MCF 10A (cell line): ENCODE results near the gene DIP2C. TPM values are rescaled to one million over a fixed set of nuclear protein-coding genes. Genes with fewer than 3 reads are reported as not detected.
A peak's percentile ranks its signal among the peaks of the same experiment; 100 is the strongest.

Experiments
- BruUV-seq: library from RNA; stranded (reverse); fragments of 400-500 nt; replicated peaks from 2 replicates; lab custom pipeline; 2021; lab: Mats Ljungman, UMichigan
- CTCF ChIA-PET: fragments of 300-600 bp; sonication (Branson Sonifier 250); formaldehyde crosslinking; extraction: SDS; loops from one replicate; lab custom pipeline; 2021; ENCODE audit warnings: antibody characterized with exemption, inconsistent platforms; lab: Yijun Ruan, JAX
- POLR2A ChIA-PET: fragments of 300-600, 350-650 bp; sonication (Branson Sonifier 250); formaldehyde crosslinking; extraction: SDS; loops from one replicate; lab custom pipeline; 2020; ENCODE audit warnings: antibody characterized with exemption, inconsistent platforms; lab: Yijun Ruan, JAX
- DNase-seq: peaks from one replicate; pipeline ENCODE4 v3.0.0-alpha.2; 2018; ENCODE audit not compliant: unreplicated experiment
- H3K27ac Mint-ChIP-seq: one replicate; pipeline ENCODE4 v1.8.0; 2022; ENCODE audit warnings: mild to moderate bottlenecking, low read depth, mixed read lengths; ENCODE audit not compliant: unreplicated experiment
- H3K27me3 Mint-ChIP-seq: one replicate; pipeline ENCODE4 v1.8.0; 2022; ENCODE audit warnings: mixed read lengths; ENCODE audit not compliant: insufficient read depth, unreplicated experiment
- H3K36me3 Mint-ChIP-seq: one replicate; pipeline ENCODE4 v1.8.0; 2022; ENCODE audit warnings: mild to moderate bottlenecking, moderate library complexity, mixed read lengths; ENCODE audit not compliant: insufficient read depth, unreplicated experiment
- H3K4me1 Mint-ChIP-seq: one replicate; pipeline ENCODE4 v1.8.0; 2022; ENCODE audit warnings: mixed read lengths; ENCODE audit not compliant: insufficient read depth, unreplicated experiment
- H3K4me3 Mint-ChIP-seq: one replicate; pipeline ENCODE4 v1.8.0; 2022; ENCODE audit warnings: mild to moderate bottlenecking, moderate library complexity, mixed read lengths; ENCODE audit not compliant: unreplicated experiment
- H3K9me3 Mint-ChIP-seq: one replicate; pipeline ENCODE4 v1.8.0; 2022; ENCODE audit warnings: mixed read lengths; ENCODE audit not compliant: unreplicated experiment
- CTCF ChIP-seq: fragments of 200-600 bp; IDR thresholded peaks from one replicate; pipeline ENCODE4 v1.8.0; 2022; ENCODE audit warnings: antibody characterized with exemption, mild to moderate bottlenecking; ENCODE audit not compliant: unreplicated experiment
- intact Hi-C: fragments of 100-400 bp; cut with micrococcal nuclease; formaldehyde crosslinking; loops from 2 replicates; pipeline ENCODE4 v1.14.1; 2022
- total RNA-seq: library from RNA; stranded (reverse); gene quantifications from 2 replicates; pipeline ENCODE4 v1.2.3, GENCODE V29; 2022

Gene DIP2C
- total RNA-seq, 1 experiment from 2014 or later, result 0.37 TPM

- no peak for TF ChIP-seq CTCF
- POLR2A ChIA-PET, result no interaction called here
- no peaks in the 10 kb centered on the region for H3K36me3 Mint-ChIP-seq
These were observed 210.8 kb downstream of the DIP2C start for GRCh38 chr10:478471-479245.

GRCh38 chr10:477620-478019 is 211.8 kb downstream of the DIP2C start:
- Mint-ChIP-seq H3K4me3 (no peak overlapping the region), H3K4me1 (no peaks in the 10 kb centered on the region), H3K27ac (no peak overlapping the region), H3K36me3 (no peaks in the 10 kb centered on the region), H3K9me3 (peaks cover 14% of the 10 kb centered on the region), H3K27me3 (peaks cover 43% of the 10 kb centered on the region)
- CTCF ChIA-PET, result no interaction called here
- TF ChIP-seq CTCF, result no peak
- POLR2A ChIA-PET, result no interaction called here
- BruUV-seq, result no TSS peak
- DNase-seq, result no peak
- intact Hi-C loops, result no loop called here

More at GRCh38 chr10:478471-479245, 210.8 kb downstream of the DIP2C start:
- Mint-ChIP-seq H3K27ac (no peak overlapping the region), H3K27me3 (peaks cover 39% of the 10 kb centered on the region), H3K4me1 (no peaks in the 10 kb centered on the region), H3K4me3 (no peak overlapping the region), H3K9me3 (peaks cover 14% of the 10 kb centered on the region)
- DNase-seq, result peak; percentile 83
- no TSS peak for BruUV-seq
- CTCF ChIA-PET, result no interaction called here
- intact Hi-C loops, result no loop called here

- H3K36me3 Mint-ChIP-seq, result no peaks in the 10 kb centered on the region
- TF ChIP-seq CTCF, result no peak
- no peaks in the 10 kb centered on the region for H3K4me1 Mint-ChIP-seq
- no peak overlapping the region for H3K4me3 Mint-ChIP-seq
- H3K27ac Mint-ChIP-seq, result no peak overlapping the region
- POLR2A ChIA-PET, result no interaction called here
- BruUV-seq, result no TSS peak
- no peak for DNase-seq
- CTCF ChIA-PET, result no interaction called here
- intact Hi-C loops, result no loop called here
- peaks cover 47% of the 10 kb centered on the region for H3K27me3 Mint-ChIP-seq
- H3K9me3 Mint-ChIP-seq, result peaks cover 14% of the 10 kb centered on the region
These were observed 213.1 kb downstream of the DIP2C start for GRCh38 chr10:476455-476780.

GRCh38 chr10:475709-476454 is 213.6 kb downstream of the DIP2C start:
- BruUV-seq, result no TSS peak
- intact Hi-C loops, result no loop called here
- H3K27me3 Mint-ChIP-seq, result peaks cover 52% of the 10 kb centered on the region
- peaks cover 14% of the 10 kb centered on the region for H3K9me3 Mint-ChIP-seq
- no peaks in the 10 kb centered on the region for H3K36me3 Mint-ChIP-seq
- POLR2A ChIA-PET, result no interaction called here
- no peak overlapping the region for H3K27ac Mint-ChIP-seq
- no peak for DNase-seq
- no peak overlapping the region for H3K4me3 Mint-ChIP-seq
- no peaks in the 10 kb centered on the region for H3K4me1 Mint-ChIP-seq
- no peak for TF ChIP-seq CTCF
- CTCF ChIA-PET, result no interaction called here
